ENCODE measurements around the gene TCTN1. TPM values are rescaled to one million over a fixed set of nuclear protein-coding genes. Genes with fewer than 3 reads are reported as not detected.
"Not testable (repeated sequence)": the region's sequence is repeated elsewhere in the genome, so short reads cannot be mapped to it uniquely, and the experiment has no call there.

Gene TCTN1
- total RNA-seq, 1 donor from 2014 or later = 31.4 TPM

- TF ChIP-seq POLR2AphosphoS5 (IDR thresholded peaks at IDR 0.05; ENCODE audit: insufficient read depth in 1 of 2, low read depth in 1 of 2) (peak; percentile 18 to 63), POLR2A (IDR thresholded peaks at IDR 0.05) (no peak)
- intact Hi-C loops (cut with DNase I) = no loop called here
- peaks cover 74% of the 10 kb centered on the region for H3K4me1 ChIP-seq
These were observed 31.4 kb upstream of the TCTN1 start for GRCh38 chr12:110582276-110583136.

GRCh38 chr12:110583137-110584059 lies 30.5 kb upstream of the TCTN1 start, which contains the start of gene PPTC7:
Gene PPTC7 (minus strand): TSS chr12:110583318. CDS start chr12:110583031, 287 bp downstream.
- Histone ChIP-seq H3K27me3 (no peaks in the 10 kb centered on the region), H3K4me1 (peaks cover 65% of the 10 kb centered on the region), H3K27ac (peak within 1 kb of the TSS; percentile 93), H3K4me3 (peak within 1 kb of the TSS; percentile 72 to 95), H3K9me3 (no peaks in the 10 kb centered on the region), H3K36me3 (no peaks in the 10 kb centered on the region)
- DNase-seq (ENCODE audit: extremely low spot score in 2 of 2) = peak; percentile 93 to 97
- intact Hi-C loops (cut with DNase I) = no loop called here
- TF ChIP-seq POLR2A (IDR thresholded peaks at IDR 0.05) (peak in 1 of 2 donors; percentile 92), POLR2AphosphoS5 (IDR thresholded peaks at IDR 0.05; ENCODE audit: insufficient read depth in 1 of 2, low read depth in 1 of 2) (peak; percentile 79 to 94), CTCF (IDR thresholded peaks at IDR 0.05) (no peak)

More at GRCh38 chr12:110582276-110583136, 31.4 kb upstream of the TCTN1 start:
- Histone ChIP-seq H3K4me3 (peak overlapping the region; percentile 72 to 95), H3K9me3 (no peaks in the 10 kb centered on the region), H3K36me3 (no peaks in the 10 kb centered on the region), H3K27ac (peak overlapping the region; percentile 93), H3K27me3 (no peaks in the 10 kb centered on the region)
- no peak for DNase-seq (ENCODE audit: extremely low spot score in 2 of 2)

GRCh38 chr12:110585231-110585799 lies 28.6 kb upstream of the TCTN1 start:
- H3K4me1 ChIP-seq = peaks cover 49% of the 10 kb centered on the region
- peak overlapping the region; percentile 34 for H3K27ac ChIP-seq
- H3K27me3 ChIP-seq = no peaks in the 10 kb centered on the region
- H3K4me3 ChIP-seq = no peak overlapping the region
- DNase-seq (ENCODE audit: extremely low spot score in 2 of 2) = no peak
- no peaks in the 10 kb centered on the region for H3K36me3 ChIP-seq
- no peak for TF ChIP-seq POLR2A (IDR thresholded peaks at IDR 0.05)
- TF ChIP-seq POLR2AphosphoS5 (IDR thresholded peaks at IDR 0.05; ENCODE audit: insufficient read depth in 1 of 2, low read depth in 1 of 2) = peak in 1 of 2 donors; percentile 51
- intact Hi-C loops (cut with DNase I) = no loop called here
- H3K9me3 ChIP-seq = no peaks in the 10 kb centered on the region

GRCh38 chr12:110587102-110587501 lies 26.8 kb upstream of the TCTN1 start:
- H3K36me3 ChIP-seq; H3K27me3 ChIP-seq; H3K4me3 ChIP-seq; DNase-seq (ENCODE audit: extremely low spot score in 2 of 2); H3K9me3 ChIP-seq; H3K27ac ChIP-seq; intact Hi-C loops (cut with DNase I): not testable (repeated sequence)
- H3K4me1 ChIP-seq = peaks cover 44% of the 10 kb centered on the region

GRCh38 chr12:110590059-110590458 lies 23.9 kb upstream of the TCTN1 start:
- no peaks in the 10 kb centered on the region for H3K27me3 ChIP-seq
- H3K9me3 ChIP-seq = no peaks in the 10 kb centered on the region
- intact Hi-C loops (cut with DNase I) = no loop called here
- TF ChIP-seq POLR2A (IDR thresholded peaks at IDR 0.05) (no peak), POLR2AphosphoS5 (IDR thresholded peaks at IDR 0.05; ENCODE audit: insufficient read depth in 1 of 2, low read depth in 1 of 2) (no peak), CTCF (IDR thresholded peaks at IDR 0.05) (no peak)
- no peak overlapping the region for H3K4me3 ChIP-seq
- no peak for DNase-seq (ENCODE audit: extremely low spot score in 2 of 2)
- peak overlapping the region; percentile 75 for H3K27ac ChIP-seq
- H3K4me1 ChIP-seq = peaks cover 27% of the 10 kb centered on the region
- H3K36me3 ChIP-seq = no peaks in the 10 kb centered on the region

- DNase-seq (ENCODE audit: extremely low spot score in 2 of 2) = no peak
- TF ChIP-seq CTCF (IDR thresholded peaks at IDR 0.05) (no peak), POLR2AphosphoS5 (IDR thresholded peaks at IDR 0.05; ENCODE audit: insufficient read depth in 1 of 2, low read depth in 1 of 2) (no peak), POLR2A (IDR thresholded peaks at IDR 0.05) (no peak)
- Histone ChIP-seq H3K4me3 (no peak overlapping the region), H3K27ac (peak overlapping the region; percentile 75), H3K9me3 (no peaks in the 10 kb centered on the region), H3K4me1 (peaks cover 19% of the 10 kb centered on the region), H3K36me3 (no peaks in the 10 kb centered on the region), H3K27me3 (no peaks in the 10 kb centered on the region)
- intact Hi-C loops (cut with DNase I) = no loop called here
These were observed 23.1 kb upstream of the TCTN1 start for GRCh38 chr12:110590806-110591326.

All from vagina (tissue), 2 donors.